A549 (cell line): ENCODE measurements around the gene SBK3. TPM values are rescaled to one million over a fixed set of nuclear protein-coding genes. Genes with fewer than 3 reads are reported as not detected.

ENCODE experiments used
- ATAC-seq, 2 experiments: fragments of 200-7000 bp in 1 of 2; fragments of >200 bp in 1 of 2; cut with Nextera tagmentation in 1 of 2; cut with Tn5 transposase in 1 of 2; 3 replicates each; pipeline versions ENCODE4 v1.8.0 to v1.9.1; 2018 to 2020; ENCODE audit warnings: mild to moderate bottlenecking in 1 of 2, moderate library complexity in 1 of 2
- CTCF ChIA-PET: fragments of 300-600 bp; sonication (Branson Sonifier 250); formaldehyde crosslinking; extraction: SDS; loops from one replicate; lab custom pipeline; 2021; ENCODE audit warnings: antibody characterized with exemption, inconsistent platforms; lab: Yijun Ruan, JAX
- POLR2A ChIA-PET: fragments of 350-600 bp; formaldehyde crosslinking; extraction: SDS; loops from one replicate; lab custom pipeline; 2021; ENCODE audit warnings: antibody characterized with exemption, inconsistent platforms; lab: Yijun Ruan, JAX
- DNase-seq, 2 experiments: peaks; one replicate each; pipeline versions ENCODE4 v3.0.0 to v3.0.0-alpha.2; 2011 to 2016; ENCODE audit warnings: low read depth in 1 of 2, low spot score in 1 of 2
- FAIRE-seq: peaks from 2 replicates; lab custom pipeline; 2011; peaks lifted over from hg19 to GRCh38; lab: Jason Lieb, UNC
- H3K27ac ChIP-seq, 2 experiments: fragments of >200 bp; sonication (Bioruptor Twin); formaldehyde crosslinking; 3 replicates each; pipeline ENCODE4 v1.5.1; 2016 to 2017
- H3K4me1 ChIP-seq: fragments of >200 bp; sonication (Bioruptor Twin); formaldehyde crosslinking; 3 replicates; pipeline ENCODE4 v1.6.1; 2016
- H3K4me2 ChIP-seq: fragments of >200 bp; sonication (Bioruptor Twin); formaldehyde crosslinking; 3 replicates; pipeline ENCODE4 v1.6.1; 2016
- H3K4me3 ChIP-seq: fragments of >200 bp; sonication (Bioruptor Twin); formaldehyde crosslinking; 3 replicates; pipeline ENCODE4 v1.5.1; 2016
- H3K9me3 ChIP-seq: fragments of >200 bp; sonication (Bioruptor Twin); formaldehyde crosslinking; 3 replicates; pipeline ENCODE4 v1.6.1; 2016
- BHLHE40 ChIP-seq: IDR thresholded peaks from 2 replicates; pipeline ENCODE4 v1.6.1; 2012; ENCODE audit warnings: low read depth, low read length, inconsistent platforms
- CEBPB ChIP-seq, 2 experiments: fragments of >200 bp in 1 of 2; sonication (Bioruptor Twin) in 1 of 2; formaldehyde crosslinking in 1 of 2; IDR thresholded peaks; 2 replicates each; pipeline ENCODE4 v1.6.1; 2012 to 2016
- CHD4 ChIP-seq: fragments of 200-600 bp; sonication (generic); IDR thresholded peaks from 2 replicates; pipeline ENCODE4 v1.6.1; 2016; ENCODE audit warnings: antibody characterized with exemption, mild to moderate bottlenecking, borderline replicate concordance
- EHF ChIP-seq: fragments of 250-450 bp; sonication (Bioruptor Pico); IDR thresholded peaks from 2 replicates; pipeline ENCODE4 v1.5.0; 2020; ENCODE audit warnings: mild to moderate bottlenecking
- EHMT2 ChIP-seq: fragments of 200-600 bp; sonication (generic); IDR thresholded peaks from 2 replicates; pipeline ENCODE4 v1.6.1; 2016; ENCODE audit warnings: antibody characterized with exemption, low read depth, mild to moderate bottlenecking, moderate library complexity
- ESRRA ChIP-seq: fragments of 150-350 bp; IDR thresholded peaks from 2 replicates; pipeline ENCODE4 v1.6.1; 2014; ENCODE audit warnings: mild to moderate bottlenecking, low read length, borderline replicate concordance
- FOSB ChIP-seq: fragments of 250-450 bp; sonication (Bioruptor Pico); IDR thresholded peaks from 2 replicates; pipeline ENCODE4 v1.5.0; 2020; ENCODE audit warnings: mild to moderate bottlenecking, moderate library complexity
- FOXS1 ChIP-seq: fragments of 250-450 bp; sonication (Bioruptor Pico); IDR thresholded peaks from 2 replicates; pipeline ENCODE4 v1.5.0; 2020; ENCODE audit warnings: mild to moderate bottlenecking, moderate library complexity
- GATA3 ChIP-seq: IDR thresholded peaks from 2 replicates; pipeline ENCODE4 v1.6.1; 2012; ENCODE audit warnings: borderline replicate concordance
- HDAC2 ChIP-seq: fragments of 200-600 bp; sonication (generic); IDR thresholded peaks from 2 replicates; pipeline ENCODE4 v1.6.1; 2016
- HOXA7 ChIP-seq: fragments of 250-450 bp; sonication (Bioruptor Pico); IDR thresholded peaks from 2 replicates; pipeline ENCODE4 v1.5.0; 2020; ENCODE audit warnings: mild to moderate bottlenecking, moderate library complexity
- HOXB13 ChIP-seq: fragments of 250-450 bp; sonication (Bioruptor Pico); IDR thresholded peaks from 2 replicates; pipeline ENCODE4 v1.5.0; 2020; ENCODE audit warnings: low read depth, mild to moderate bottlenecking, moderate library complexity
- HOXB5 ChIP-seq: fragments of 250-450 bp; sonication (Bioruptor Pico); IDR thresholded peaks from 2 replicates; pipeline ENCODE4 v1.5.0; 2020; ENCODE audit warnings: mild to moderate bottlenecking, moderate library complexity
- JUN ChIP-seq, 2 experiments: fragments of >200 bp; sonication (Bioruptor Twin); formaldehyde crosslinking; IDR thresholded peaks; 2 replicates in 1 of 2; 3 replicates in 1 of 2; pipeline ENCODE4 v1.6.1; 2016 to 2017
- KDM1A ChIP-seq: fragments of 200-600 bp; sonication (generic); IDR thresholded peaks from 2 replicates; pipeline ENCODE4 v1.6.1; 2016; ENCODE audit warnings: low read depth, mild to moderate bottlenecking
- MAFK ChIP-seq: fragments of 450-650 bp; IDR thresholded peaks from 2 replicates; pipeline ENCODE4 v1.6.1; 2014; ENCODE audit not compliant: partially characterized antibody
- MAZ ChIP-seq: fragments of 150-350 bp; IDR thresholded peaks from 2 replicates; pipeline ENCODE4 v1.6.1; 2014; ENCODE audit warnings: antibody characterized with exemption, low read depth, low read length, borderline replicate concordance
- MYC ChIP-seq: IDR thresholded peaks from 2 replicates; pipeline ENCODE4 v1.6.1; 2012; ENCODE audit warnings: mild to moderate bottlenecking, inconsistent platforms, low read length, improper control_type of control experiment, borderline replicate concordance
- POLR2A ChIP-seq: IDR thresholded peaks from 2 replicates; pipeline ENCODE4 v1.6.1; 2012; ENCODE audit warnings: mild to moderate bottlenecking, low read length
- POLR2AphosphoS2 ChIP-seq: conservative IDR thresholded peaks from 2 replicates; pipeline ENCODE4 v1.6.1; 2012; ENCODE audit warnings: low read length, improper control_type of control experiment, inconsistent platforms
- RFX5 ChIP-seq: fragments of 450-650 bp; IDR thresholded peaks from 2 replicates; pipeline ENCODE4 v1.7.1; 2014; ENCODE audit warnings: antibody characterized with exemption, mild to moderate bottlenecking, moderate library complexity
- SMC3 ChIP-seq: fragments of >200 bp; sonication (Bioruptor Twin); formaldehyde crosslinking; IDR thresholded peaks from 3 replicates; pipeline ENCODE4 v1.6.1; 2018; ENCODE audit warnings: inconsistent platforms
- ZC3H11A ChIP-seq: fragments of 450-650 bp; IDR thresholded peaks from 2 replicates; pipeline ENCODE4 v1.6.1; 2014; ENCODE audit warnings: antibody characterized with exemption, mild to moderate bottlenecking
- ZNF302 ChIP-seq: fragments of 250-450 bp; sonication (Bioruptor Pico); IDR thresholded peaks from 2 replicates; pipeline ENCODE4 v1.9.0; 2021; ENCODE audit warnings: inconsistent platforms, mild to moderate bottlenecking, moderate library complexity
- WGBS: methylation state at CpG from one replicate; pipeline ENCODE4 v1.1.6; 2017; ENCODE audit errors: missing lambda C conversion rate; 5-methylcytosine and 5-hydroxymethylcytosine counted together
- polyA plus RNA-seq, 4 experiments: library from polyadenylated mRNA; depleted of rRNA in 3 of 4; stranded (reverse); fragments of >200 nt; fragmentation: RNase III in 1 of 4; extraction: RNeasy Plus Mini Kit Qiagen cat#74134 plus additional on column Dnase treatment in 1 of 4; gene quantifications; 2 replicates in 3 of 4; 3 replicates in 1 of 4; pipeline ENCODE4 v1.2.3, GENCODE V29; 2011 to 2017
- TF ChIP-seq, protein P1 (sequence below): IDR thresholded peaks from 2 replicates; pipeline ENCODE4 v1.6.1; 2012
- TF ChIP-seq, protein P2 (sequence below): IDR thresholded peaks from 2 replicates; pipeline ENCODE4 v1.6.1; 2012
- TF ChIP-seq, protein P3 (sequence below): fragments of 250-450 bp; sonication (Bioruptor Pico); IDR thresholded peaks from 2 replicates; pipeline ENCODE4 v1.5.0; 2021; ENCODE audit warnings: mild to moderate bottlenecking, moderate library complexity, borderline replicate concordance
- TF ChIP-seq, protein P4 (sequence below): fragments of >200 bp; sonication (Bioruptor Twin); formaldehyde crosslinking; IDR thresholded peaks from 3 replicates; pipeline ENCODE4 v1.5.1; 2016
- TF ChIP-seq, protein P5 (sequence below): fragments of >200 bp; sonication (Bioruptor Twin); formaldehyde crosslinking; IDR thresholded peaks from 3 replicates; pipeline ENCODE4 v1.6.1; 2016

The SBK3 gene
- polyA plus RNA-seq, 2 of the 4 experiments (the other 2 are of a cell fraction): 1.1 TPM

DNA sequence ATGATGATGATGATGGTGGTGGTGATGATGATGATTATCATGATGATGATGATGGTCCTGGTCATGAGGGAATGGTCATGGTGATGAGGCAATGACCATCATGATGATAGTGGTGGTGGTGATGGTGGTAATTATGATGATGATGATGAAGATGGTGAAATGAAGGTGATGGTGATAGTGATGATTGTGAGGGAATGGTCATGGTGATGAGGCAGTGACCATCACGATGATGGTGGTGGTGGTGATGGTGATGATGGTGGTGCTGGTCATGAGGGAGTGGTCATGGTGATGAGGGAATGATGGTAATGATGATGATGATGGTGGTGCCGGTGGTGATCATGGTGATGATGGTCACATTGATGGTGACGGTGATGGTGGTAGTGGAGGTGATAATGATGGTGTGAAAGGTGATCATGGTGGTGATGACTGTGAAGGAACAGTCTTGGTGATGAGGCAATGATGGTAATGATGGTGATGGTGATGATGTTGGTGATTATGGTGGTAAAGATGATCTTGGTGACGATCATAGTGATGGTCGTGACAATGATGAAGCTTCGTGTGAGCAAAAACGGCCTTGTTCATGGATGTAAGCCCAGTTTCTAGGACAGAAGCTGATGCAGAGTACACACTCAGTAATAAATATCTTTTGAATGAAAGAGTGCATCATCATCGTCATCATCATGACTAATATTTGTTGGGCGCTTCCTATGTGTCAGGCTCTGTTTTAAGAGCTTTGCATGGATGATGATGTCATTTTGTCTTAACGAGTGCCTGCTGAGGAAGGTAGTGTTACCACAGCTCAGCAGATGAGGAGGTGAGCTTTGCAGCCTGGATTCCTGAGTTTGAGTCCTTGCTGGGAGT lies 25.7 kb downstream of the SBK3 start (continued):
- TF ChIP-seq, protein P1, sequence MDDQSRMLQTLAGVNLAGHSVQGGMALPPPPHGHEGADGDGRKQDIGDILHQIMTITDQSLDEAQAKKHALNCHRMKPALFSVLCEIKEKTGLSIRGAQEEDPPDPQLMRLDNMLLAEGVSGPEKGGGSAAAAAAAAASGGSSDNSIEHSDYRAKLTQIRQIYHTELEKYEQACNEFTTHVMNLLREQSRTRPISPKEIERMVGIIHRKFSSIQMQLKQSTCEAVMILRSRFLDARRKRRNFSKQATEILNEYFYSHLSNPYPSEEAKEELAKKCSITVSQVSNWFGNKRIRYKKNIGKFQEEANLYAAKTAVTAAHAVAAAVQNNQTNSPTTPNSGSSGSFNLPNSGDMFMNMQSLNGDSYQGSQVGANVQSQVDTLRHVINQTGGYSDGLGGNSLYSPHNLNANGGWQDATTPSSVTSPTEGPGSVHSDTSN: no peak
- peak in 1 of 2 experiments; percentile 26; a peak in 1 of 4 replicates for TF ChIP-seq CEBPB (IDR thresholded peaks at IDR 0.05)
- no peak for TF ChIP-seq KDM1A
- 0 out of 2 replicates have a peak, but pooled peaks have one; percentile 30 for TF ChIP-seq HOXB5 (CRISPR knock-in tag)
- TF ChIP-seq BHLHE40: no peak
- peak; percentile 52; the same call in 1 of the 2 replicates for TF ChIP-seq GATA3
- no peak for TF ChIP-seq HDAC2
- no peak for TF ChIP-seq CHD4
- no peak for TF ChIP-seq POLR2AphosphoS2
- TF ChIP-seq, protein P2, sequence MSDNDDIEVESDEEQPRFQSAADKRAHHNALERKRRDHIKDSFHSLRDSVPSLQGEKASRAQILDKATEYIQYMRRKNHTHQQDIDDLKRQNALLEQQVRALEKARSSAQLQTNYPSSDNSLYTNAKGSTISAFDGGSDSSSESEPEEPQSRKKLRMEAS: peak; percentile 71; the same call in 1 of the 2 replicates
- TF ChIP-seq ZC3H11A: no peak
- no peak for TF ChIP-seq HOXB13
- peak; percentile 77 for TF ChIP-seq MAFK
- TF ChIP-seq POLR2A: no peak

DNA sequence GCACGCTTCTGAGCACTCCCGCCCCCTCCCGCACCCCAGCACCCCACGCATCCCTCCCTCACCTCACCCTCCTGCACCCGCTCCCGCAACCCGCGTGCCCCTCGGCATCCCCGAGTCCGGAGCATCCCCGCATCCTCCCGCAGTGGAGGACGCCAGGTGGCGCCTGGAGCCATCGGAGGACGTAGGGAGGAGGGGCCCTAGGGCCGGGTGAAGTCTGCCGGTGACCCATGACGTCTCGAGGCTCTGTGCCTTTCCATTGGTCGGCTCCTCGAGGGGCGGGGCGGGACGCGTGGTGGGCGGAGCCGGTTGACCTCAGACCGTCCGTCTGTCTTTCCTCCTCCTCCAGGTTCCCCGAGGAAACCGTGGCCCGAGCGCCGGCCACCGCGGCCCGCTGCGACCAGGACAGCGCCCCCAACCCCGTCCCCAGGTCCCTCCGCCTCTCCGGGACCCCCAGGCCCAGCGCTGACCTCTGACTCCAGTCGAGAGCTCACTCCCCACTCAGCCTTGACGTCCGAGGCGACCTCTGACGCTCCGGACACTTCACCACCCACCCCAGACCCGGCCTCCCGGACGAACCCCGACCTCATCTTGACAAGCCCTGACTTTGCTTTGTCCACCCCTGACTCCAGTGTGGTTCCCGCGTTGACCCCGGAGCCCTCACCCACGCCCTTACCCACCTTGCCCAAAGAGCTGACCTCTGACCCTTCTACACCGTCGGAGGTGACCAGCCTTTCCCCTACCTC lies 28.3 kb downstream of the SBK3 start:
- peak; percentile 84 for FAIRE-seq
- H3K27ac ChIP-seq: peak overlapping the region; percentile 78 to 88
- TF ChIP-seq POLR2A (peak; percentile 27; the same call in 1 of the 2 replicates), FOXS1 (CRISPR knock-in tag) (no peak), RFX5 (peak; percentile 100), SMC3 (peak; percentile 100), FOSB (CRISPR knock-in tag) (0 out of 2 replicates have a peak, but pooled peaks have one; percentile 45), CHD4 (no peak), MAZ (peak; percentile 87; the same call in 1 of the 2 replicates), EHF (CRISPR knock-in tag) (peak; percentile 28; the same call in 1 of the 2 replicates), JUN (IDR thresholded peaks at IDR 0.05) (peak in 1 of 2 experiments; percentile 43; a peak in 2 of 5 replicates), HOXA7 (CRISPR knock-in tag) (no peak), POLR2AphosphoS2 (no peak), ZNF302 (CRISPR knock-in tag) (no peak), MAFK (no peak), ESRRA (peak; percentile 72), EHMT2 (no peak), MYC (no peak)
- TF ChIP-seq, protein P1: 0 out of 2 replicates have a peak, but pooled peaks have one; percentile 25
- TF ChIP-seq, protein P3, sequence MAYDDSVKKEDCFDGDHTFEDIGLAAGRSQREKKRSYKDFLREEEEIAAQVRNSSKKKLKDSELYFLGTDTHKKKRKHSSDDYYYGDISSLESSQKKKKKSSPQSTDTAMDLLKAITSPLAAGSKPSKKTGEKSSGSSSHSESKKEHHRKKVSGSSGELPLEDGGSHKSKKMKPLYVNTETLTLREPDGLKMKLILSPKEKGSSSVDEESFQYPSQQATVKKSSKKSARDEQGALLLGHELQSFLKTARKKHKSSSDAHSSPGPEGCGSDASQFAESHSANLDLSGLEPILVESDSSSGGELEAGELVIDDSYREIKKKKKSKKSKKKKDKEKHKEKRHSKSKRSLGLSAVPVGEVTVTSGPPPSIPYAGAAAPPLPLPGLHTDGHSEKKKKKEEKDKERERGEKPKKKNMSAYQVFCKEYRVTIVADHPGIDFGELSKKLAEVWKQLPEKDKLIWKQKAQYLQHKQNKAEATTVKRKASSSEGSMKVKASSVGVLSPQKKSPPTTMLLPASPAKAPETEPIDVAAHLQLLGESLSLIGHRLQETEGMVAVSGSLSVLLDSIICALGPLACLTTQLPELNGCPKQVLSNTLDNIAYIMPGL: no peak
- TF ChIP-seq, protein P4, sequence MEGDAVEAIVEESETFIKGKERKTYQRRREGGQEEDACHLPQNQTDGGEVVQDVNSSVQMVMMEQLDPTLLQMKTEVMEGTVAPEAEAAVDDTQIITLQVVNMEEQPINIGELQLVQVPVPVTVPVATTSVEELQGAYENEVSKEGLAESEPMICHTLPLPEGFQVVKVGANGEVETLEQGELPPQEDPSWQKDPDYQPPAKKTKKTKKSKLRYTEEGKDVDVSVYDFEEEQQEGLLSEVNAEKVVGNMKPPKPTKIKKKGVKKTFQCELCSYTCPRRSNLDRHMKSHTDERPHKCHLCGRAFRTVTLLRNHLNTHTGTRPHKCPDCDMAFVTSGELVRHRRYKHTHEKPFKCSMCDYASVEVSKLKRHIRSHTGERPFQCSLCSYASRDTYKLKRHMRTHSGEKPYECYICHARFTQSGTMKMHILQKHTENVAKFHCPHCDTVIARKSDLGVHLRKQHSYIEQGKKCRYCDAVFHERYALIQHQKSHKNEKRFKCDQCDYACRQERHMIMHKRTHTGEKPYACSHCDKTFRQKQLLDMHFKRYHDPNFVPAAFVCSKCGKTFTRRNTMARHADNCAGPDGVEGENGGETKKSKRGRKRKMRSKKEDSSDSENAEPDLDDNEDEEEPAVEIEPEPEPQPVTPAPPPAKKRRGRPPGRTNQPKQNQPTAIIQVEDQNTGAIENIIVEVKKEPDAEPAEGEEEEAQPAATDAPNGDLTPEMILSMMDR: peak; percentile 97
- TF ChIP-seq, protein P5, sequence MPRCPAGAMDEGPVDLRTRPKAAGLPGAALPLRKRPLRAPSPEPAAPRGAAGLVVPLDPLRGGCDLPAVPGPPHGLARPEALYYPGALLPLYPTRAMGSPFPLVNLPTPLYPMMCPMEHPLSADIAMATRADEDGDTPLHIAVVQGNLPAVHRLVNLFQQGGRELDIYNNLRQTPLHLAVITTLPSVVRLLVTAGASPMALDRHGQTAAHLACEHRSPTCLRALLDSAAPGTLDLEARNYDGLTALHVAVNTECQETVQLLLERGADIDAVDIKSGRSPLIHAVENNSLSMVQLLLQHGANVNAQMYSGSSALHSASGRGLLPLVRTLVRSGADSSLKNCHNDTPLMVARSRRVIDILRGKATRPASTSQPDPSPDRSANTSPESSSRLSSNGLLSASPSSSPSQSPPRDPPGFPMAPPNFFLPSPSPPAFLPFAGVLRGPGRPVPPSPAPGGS: 0 out of 3 replicates have a peak, but pooled peaks have one; percentile 16

More for the DNA sequence above, 28.3 kb downstream of the SBK3 start:
- ChIA-PET POLR2A (interaction anchor here (0.5 to 1.2 kb wide), 5 partner anchors 31 to 89 kb away, joined by 3 to 6 read pairs (median 4); partner anchors contain the start of gene FIZ1), CTCF (interaction anchor here (0.6 to 15.3 kb wide), 29 partner anchors 9 to 374 kb away, joined by 3 to 363 read pairs (median 5); partner anchors contain the start of genes FIZ1, SBK2, SBK3 and ZNF524)
- 7% methylated on average over 43 of the region's 61 CpGs for WGBS
- ATAC-seq (peak; percentile 90 to 95), DNase-seq (peak; percentile 97 to 100)
- peak overlapping the region; percentile 93 for H3K4me2 ChIP-seq
- no peaks in the 10 kb centered on the region for H3K9me3 ChIP-seq
- H3K4me1 ChIP-seq: peaks cover 21% of the 10 kb centered on the region
- peak overlapping the region; percentile 35 for H3K4me3 ChIP-seq
